HEK293T (cell line): Measurements from ENCODE around the gene RPA1.

Experiments
- BHLHE40 ChIP-seq: fragments of 450-650 bp; IDR thresholded peaks from 2 replicates; pipeline ENCODE4 v1.6.1; 2016; ENCODE audit warnings: mild to moderate bottlenecking, moderate library complexity, borderline replicate concordance
- ELF4 ChIP-seq: fragments of 450-650 bp; IDR thresholded peaks from 2 replicates; pipeline ENCODE4 v1.6.1; 2017; ENCODE audit warnings: antibody characterized with exemption
- FOXM1 ChIP-seq: fragments of 450-650 bp; IDR thresholded peaks from 2 replicates; pipeline ENCODE4 v1.6.1; 2017; ENCODE audit warnings: mild to moderate bottlenecking, borderline replicate concordance

- no peak for TF ChIP-seq ELF4
- no peak for TF ChIP-seq BHLHE40
- TF ChIP-seq FOXM1, result no peak
Measured at GRCh38 chr17:1897105-1897656, 67.4 kb downstream of the RPA1 start.
